Heart left ventricle (tissue), 16 donors: ENCODE measurements around the gene AGPAT4. TPM values are rescaled to one million over a fixed set of nuclear protein-coding genes. Genes with fewer than 3 reads are reported as not detected.

Experiments
- ATAC-seq, 4 donors: fragments of 200-7000 bp; cut with Tn5 transposase; one replicate each; pipeline ENCODE4 v1.9.1; 2020 to 2022; ENCODE audit warnings: moderate library complexity in 4 of 4, mild to moderate bottlenecking in 3 of 4, moderate number of reproducible peaks in 1 of 4
- DNase-seq, 5 donors: peaks; one replicate each; pipeline ENCODE4 v3.0.0-alpha.2; 2020
- H3K27ac ChIP-seq, 12 donors: fragments of 200-600 bp; sonication (generic) in 4 of 12; one replicate each; pipeline versions ENCODE4 v1.5.0 to v1.8.0; 2016 to 2022; ENCODE audit warnings: mild to moderate bottlenecking in 2 of 12
- H3K27me3 ChIP-seq, 9 donors: fragments of 200-600 bp; sonication (generic) in 2 of 9; one replicate each; pipeline versions ENCODE4 v1.5.1 to v1.8.0; 2016 to 2022; ENCODE audit warnings: mild to moderate bottlenecking in 3 of 9
- H3K36me3 ChIP-seq, 9 donors: fragments of 200-600 bp; sonication (generic) in 2 of 9; one replicate each; pipeline versions ENCODE4 v1.5.0 to v1.8.0; 2018 to 2022; ENCODE audit warnings: mild to moderate bottlenecking in 2 of 9
- H3K4me1 ChIP-seq, 12 donors: fragments of 200-600 bp; sonication (generic) in 4 of 12; one replicate each; pipeline versions ENCODE4 v1.5.0 to v1.8.0; 2016 to 2022; ENCODE audit warnings: mild to moderate bottlenecking in 3 of 12
- H3K4me3 ChIP-seq, 12 donors: fragments of 200-600 bp; sonication (generic) in 4 of 12; one replicate each; pipeline versions ENCODE4 v1.5.0 to v1.8.0; 2017 to 2022; ENCODE audit warnings: mild to moderate bottlenecking in 9 of 12, moderate library complexity in 4 of 12
- H3K9me3 ChIP-seq, 12 donors: fragments of 200-600 bp; sonication (generic) in 4 of 12; one replicate each; pipeline versions ENCODE4 v1.5.0 to v1.8.0; 2016 to 2022; ENCODE audit warnings: mild to moderate bottlenecking in 1 of 12
- CTCF ChIP-seq, 12 donors: fragments of 200-600 bp; sonication (generic) in 4 of 12; IDR thresholded peaks; one replicate each; pipeline versions ENCODE4 v1.5.0 to v1.8.0; 2018 to 2022; ENCODE audit warnings: antibody characterized with exemption in 12 of 12, mild to moderate bottlenecking in 5 of 12
- POLR2A ChIP-seq, 2 donors: fragments of 450-650 bp; IDR thresholded peaks; one replicate each; pipeline ENCODE4 v1.6.1; 2017; ENCODE audit warnings: antibody characterized with exemption in 2 of 2, mild to moderate bottlenecking in 2 of 2, moderate library complexity in 2 of 2
- WGBS, 4 donors: extraction: QIAGEN DNeasy Blood & Tissue Kit in 2 of 4; methylation state at CpG; one replicate each; pipeline versions ENCODE4 v1.1.5 to v1.1.7; 2013 to 2018; 5-methylcytosine and 5-hydroxymethylcytosine counted together
- intact Hi-C, 10 donors: fragments of 100-400 bp; cut with DNase I; formaldehyde crosslinking; loops; one replicate each; pipeline versions ENCODE4 v1.11.1 to v1.14.2; 2022
- polyA plus RNA-seq, 2 donors: library from polyadenylated mRNA; stranded (reverse); fragments of 200-250 nt; gene quantifications; one replicate each; pipeline ENCODE4 v1.2.3, GENCODE V29; 2013
- total RNA-seq, 9 donors: library from RNA; depleted of rRNA in 2 of 9; stranded (reverse); fragments of >200 nt in 2 of 9; fragmentation: NEBNext Ultra II Directional in 3 of 9; extraction: Animal tissue kit (Norgen Biotek cat#: 25700) in 3 of 9; gene quantifications; one replicate each; pipeline versions ENCODE4 v1.1.0 to v1.2.4, GENCODE V29; 2016 to 2023
- donor health status: ischemic (EF 13 %, LVEDD 7.1; RV severe dilation, severe dysfunction).
- donor health status: healthy with polysubstance abuse.
- donor health status: DM: no; HTN: yes; CAD: no.
- donor health status: DM: no; HTN: no; CAD: no.
- donor health status: ischemic (EF 25% LVEDD 6.9; RV normal size, moderate dysfunction).
- donor health status: ischemic (EF 25% LVEDD 5.7; RV mildly dilated, moderate dysfunction).
- donor health status: healthy.
- donor health status: DM: yes; HTN: yes; CAD: no.
- donor health status: ischemic (EF 35%, LVEDD 5.7; RV mildly dilated, moderate dysfunction).
- donor health status: nonischemic (EF 11% LVEDD 7.7; RV severe dilation, severe dysfunction).
- donor health status: DM: yes; HTN: yes; CAD: no.
- donor health status: PGD.
- donor health status: ischemic (EF 29% LVEDD 5.4; RV normal size, mild dysfunction).
- donor health status: nonischemic (EF 23%, LVEDD 6.1; RV moderate dilation, normal function).

Gene AGPAT4
- total and polyA plus RNA-seq, 11 donors: 0.83 to 5.0 (median 1.8) TPM

GRCh38 chr6:161239001-161239400 is 34.9 kb downstream of the AGPAT4 start:
- Histone ChIP-seq H3K27me3 (no peaks in the 10 kb centered on the region), H3K36me3 (no peaks in the 10 kb centered on the region), H3K27ac (no peak overlapping the region), H3K9me3 (no peaks in the 10 kb centered on the region), H3K4me3 (no peak overlapping the region), H3K4me1 (peaks cover 0 to 20% (median 3%) of the 10 kb centered on the region in 12 donors)
- DNase-seq (no peak), ATAC-seq (no peak)
- WGBS, 4 donors: 94 to 99% (median 97%) methylated on average over 6 of the region's 6 CpGs
- TF ChIP-seq CTCF (IDR thresholded peaks at IDR 0.05) (no peak), POLR2A (IDR thresholded peaks at IDR 0.05) (no peak)
- intact Hi-C loops: no loop called here

GRCh38 chr6:161238500-161238899 is 35.4 kb downstream of the AGPAT4 start:
- Histone ChIP-seq H3K27me3 (no peaks in the 10 kb centered on the region), H3K36me3 (no peaks in the 10 kb centered on the region), H3K27ac (no peak overlapping the region), H3K4me3 (no peak overlapping the region), H3K9me3 (no peaks in the 10 kb centered on the region), H3K4me1 (peaks cover 0 to 20% (median 3%) of the 10 kb centered on the region in 12 donors)
- intact Hi-C loops: no loop called here
- ATAC-seq (no peak), DNase-seq (no peak)
- TF ChIP-seq CTCF (IDR thresholded peaks at IDR 0.05) (no peak), POLR2A (IDR thresholded peaks at IDR 0.05) (no peak)
- 91 to 99% (median 94%) methylated on average over 5 of the region's 5 CpGs for whole genome bisulfite sequencing, 4 donors

GRCh38 chr6:161238081-161238480 is 35.8 kb downstream of the AGPAT4 start:
- Histone ChIP-seq H3K4me3 (no peak overlapping the region), H3K27ac (no peak overlapping the region), H3K9me3 (no peaks in the 10 kb centered on the region), H3K4me1 (peaks cover 0 to 20% (median 3%) of the 10 kb centered on the region in 12 donors), H3K27me3 (no peaks in the 10 kb centered on the region), H3K36me3 (no peaks in the 10 kb centered on the region)
- DNase-seq (no peak), ATAC-seq (no peak)
- intact Hi-C loops: no loop called here
- 81 to 87% (median 84%) methylated on average over 6 of the region's 6 CpGs for WGBS, 4 donors
- TF ChIP-seq CTCF (IDR thresholded peaks at IDR 0.05) (no peak), POLR2A (IDR thresholded peaks at IDR 0.05) (no peak)

- 93 to 100% (median 97%) methylated on average over 1 of the region's 1 CpG for WGBS, 4 donors
- H3K4me1 ChIP-seq: peaks cover 0 to 20% (median 3%) of the 10 kb centered on the region in 12 donors
- H3K4me3 ChIP-seq: no peak overlapping the region
- no peaks in the 10 kb centered on the region for H3K36me3 ChIP-seq
- H3K9me3 ChIP-seq: no peaks in the 10 kb centered on the region
- no peak for ATAC-seq
- DNase-seq: no peak
- H3K27me3 ChIP-seq: no peaks in the 10 kb centered on the region
- intact Hi-C loops: no loop called here
- TF ChIP-seq CTCF (IDR thresholded peaks at IDR 0.05) (no peak), POLR2A (IDR thresholded peaks at IDR 0.05) (no peak)
- H3K27ac ChIP-seq: no peak overlapping the region
Measured at GRCh38 chr6:161237176-161237575, 36.7 kb downstream of the AGPAT4 start.
